Measurements from ENCODE around the gene PDPK1. TPM values are rescaled to one million over a fixed set of nuclear protein-coding genes. Genes with fewer than 3 reads are reported as not detected.

The PDPK1 gene
- total RNA-seq, 1 donor = 29.9 TPM

- DNase-seq (ENCODE audit: low read depth) = no peak
- no peak overlapping the region for H3K4me3 ChIP-seq (ENCODE audit: low read depth, low read length)
- no peak for TF ChIP-seq CTCF (IDR thresholded peaks at IDR 0.05; ENCODE audit: insufficient read depth, low read length)
These were observed 11.7 kb upstream of the PDPK1 start for GRCh38 chr16:2526135-2526534.

DNA sequence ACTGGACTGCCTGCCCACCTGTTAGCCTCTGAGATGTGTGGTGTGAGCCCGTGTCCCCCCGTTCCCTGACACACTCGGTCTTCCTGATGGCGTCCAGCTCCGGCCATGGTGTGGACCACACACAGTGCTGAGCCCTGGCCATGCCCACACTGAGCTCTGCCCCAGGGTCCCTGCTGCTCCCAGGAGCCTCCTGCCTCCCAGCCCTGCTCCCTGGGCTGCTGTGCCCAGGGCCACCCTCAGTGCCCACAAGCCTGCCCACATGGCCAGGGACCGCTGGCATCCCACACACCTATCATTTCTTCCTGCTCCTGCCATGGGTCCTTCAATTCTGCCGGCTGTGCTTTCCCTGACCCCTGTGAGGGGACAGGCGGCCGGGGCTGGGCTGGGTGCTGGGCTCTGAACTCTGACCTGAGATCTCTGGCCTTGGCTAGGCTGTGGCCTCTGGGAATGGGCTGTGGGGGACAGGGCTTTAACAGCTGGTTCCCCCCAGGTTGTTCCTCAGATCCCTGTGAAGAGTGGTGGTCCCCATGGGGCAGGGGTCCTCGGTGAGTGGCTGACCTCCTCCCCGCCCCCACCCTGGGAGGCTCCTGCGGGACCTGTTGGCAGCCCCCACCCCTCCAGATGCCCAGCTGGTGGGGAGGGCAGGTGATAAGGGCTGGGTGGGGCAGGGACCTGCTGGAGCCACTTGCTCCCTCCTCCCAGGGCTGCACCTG is 10.6 kb upstream of the PDPK1 start:
- TF ChIP-seq CTCF (IDR thresholded peaks at IDR 0.05; ENCODE audit: insufficient read depth, low read length) = no peak
- DNase-seq (ENCODE audit: low read depth) = no peak
- no peak overlapping the region for H3K4me3 ChIP-seq (ENCODE audit: low read depth, low read length)

DNA sequence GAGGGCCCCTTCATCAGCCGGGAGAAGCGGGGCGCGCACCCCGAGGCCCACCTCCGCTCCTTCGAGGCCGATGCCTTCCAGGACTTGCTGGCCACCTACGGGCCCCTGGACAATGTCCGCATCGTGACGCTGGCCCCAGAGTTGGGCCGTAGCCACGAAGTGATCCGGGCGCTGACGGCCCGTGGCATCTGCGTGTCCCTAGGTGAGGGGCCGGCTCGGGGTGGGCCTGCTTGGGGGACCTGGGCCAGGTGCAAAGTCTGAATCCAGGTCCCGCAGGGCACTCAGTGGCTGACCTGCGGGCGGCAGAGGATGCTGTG is 10.1 kb upstream of the PDPK1 start:
- DNase-seq (ENCODE audit: low read depth) = no peak
- no peak for TF ChIP-seq CTCF (IDR thresholded peaks at IDR 0.05; ENCODE audit: insufficient read depth, low read length)
- no peak overlapping the region for H3K4me3 ChIP-seq (ENCODE audit: low read depth, low read length)

- H3K4me3 ChIP-seq (ENCODE audit: low read depth, low read length) = no peak overlapping the region
- no peak for TF ChIP-seq CTCF (IDR thresholded peaks at IDR 0.05; ENCODE audit: insufficient read depth, low read length)
- no peak for DNase-seq (ENCODE audit: low read depth)
These were observed 9.4 kb upstream of the PDPK1 start for GRCh38 chr16:2528161-2529060.

DNA sequence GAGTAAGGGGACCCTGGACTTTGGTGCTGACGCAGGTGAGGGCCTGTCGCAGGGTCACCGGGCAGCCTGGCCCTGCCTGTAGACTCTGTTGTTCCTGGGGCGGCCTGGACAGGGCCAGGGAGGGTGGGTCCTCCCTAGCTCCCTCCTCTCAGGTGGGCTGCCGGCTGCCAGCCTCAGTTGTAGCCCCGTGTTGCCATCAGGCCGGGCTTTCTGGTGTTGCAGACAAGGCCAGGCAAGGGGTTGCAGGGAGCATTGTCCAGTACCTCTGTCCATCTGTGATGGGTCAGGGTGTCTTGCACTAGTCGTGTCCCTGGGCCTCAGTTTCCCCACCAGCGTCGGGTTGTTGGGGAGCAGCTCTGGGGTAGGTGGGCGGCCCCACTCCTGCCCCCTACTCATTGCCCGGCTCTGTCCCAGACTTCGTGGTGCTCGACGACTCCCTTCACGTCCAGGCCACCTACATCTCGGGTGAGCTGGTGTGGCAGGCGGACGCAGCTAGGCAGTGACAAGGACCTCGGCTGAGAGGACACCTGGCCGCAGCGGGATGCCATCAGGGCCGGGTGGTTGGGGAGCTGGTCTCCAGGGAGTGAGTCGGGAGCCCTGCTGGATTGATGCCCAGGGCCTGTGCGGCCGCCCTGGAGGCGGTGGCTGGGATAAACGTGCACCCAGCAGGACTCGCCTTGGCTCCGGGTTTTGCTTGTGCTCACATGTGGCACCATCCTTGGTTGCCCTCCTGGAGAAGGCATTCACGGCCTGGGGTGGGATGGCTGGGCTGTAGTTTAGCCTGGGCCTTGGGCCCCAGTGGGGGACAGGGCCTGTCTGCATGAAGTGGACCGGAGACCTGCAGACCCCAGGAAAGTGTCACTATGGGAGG is 8.5 kb upstream of the PDPK1 start:
- no peak for DNase-seq (ENCODE audit: low read depth)
- TF ChIP-seq CTCF (IDR thresholded peaks at IDR 0.05; ENCODE audit: insufficient read depth, low read length) = no peak

GRCh38 chr16:2529961-2530628 is 7.7 kb upstream of the PDPK1 start:
- DNase-seq (ENCODE audit: low read depth) = no peak
- H3K4me3 ChIP-seq (ENCODE audit: low read depth, low read length) = no peak overlapping the region
- no peak for TF ChIP-seq CTCF (IDR thresholded peaks at IDR 0.05; ENCODE audit: insufficient read depth, low read length)

More for the DNA sequence above, 8.5 kb upstream of the PDPK1 start:
- no peak overlapping the region for H3K4me3 ChIP-seq (ENCODE audit: low read depth, low read length)
